Epithelial cell of prostate (primary cell): Measurements from ENCODE around the gene RNASEL.
"Not testable (repeated sequence)": the region's sequence is repeated elsewhere in the genome, so short reads cannot be mapped to it uniquely, and the experiment has no call there.

Source experiments
- DNase-seq: peaks from one replicate; pipeline ENCODE4 v3.0.0-alpha.2; 2011; ENCODE audit warnings: low read depth, low spot score
- H3K27ac ChIP-seq: fragments of 450-650 bp; 2 replicates; pipeline ENCODE4 v1.5.1; 2017; ENCODE audit warnings: mild to moderate bottlenecking

The RNASEL gene

DNA sequence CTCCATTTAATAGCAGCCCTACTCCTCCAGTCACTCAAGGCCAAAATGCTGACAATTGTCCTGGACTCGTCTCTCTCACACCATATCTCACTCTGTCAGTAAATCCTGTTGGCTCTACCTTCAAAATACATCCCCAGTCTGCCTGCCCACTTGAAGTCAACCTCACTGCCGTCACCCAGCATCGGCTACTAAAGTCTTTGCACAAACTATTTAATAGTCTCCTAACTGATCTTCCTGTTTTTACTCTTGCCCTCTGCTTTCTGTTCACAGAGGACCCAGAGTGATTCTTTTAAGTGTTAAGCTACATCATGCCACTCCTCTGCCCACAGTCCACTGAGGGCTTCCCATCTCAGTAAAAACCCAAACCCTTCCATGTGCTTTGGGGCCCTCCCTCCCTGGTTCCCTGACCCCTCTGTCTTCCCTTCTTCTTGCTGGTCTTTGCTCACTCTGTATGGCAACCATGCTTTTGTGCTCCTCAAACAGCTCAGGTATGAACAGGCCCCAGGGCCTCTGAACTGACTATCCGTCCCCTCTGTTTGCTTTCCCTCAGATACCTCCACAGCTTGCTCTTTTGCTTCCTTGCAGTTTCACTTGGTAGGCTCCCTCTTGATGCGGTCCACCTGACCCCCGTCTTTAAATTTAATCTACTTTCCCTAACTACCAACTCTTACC lies 19.0 kb downstream of the RNASEL start:
- H3K27ac ChIP-seq, result peak overlapping the region; percentile 37
- DNase-seq, result no peak

- no peak for DNase-seq
- H3K27ac ChIP-seq, result no peak overlapping the region
Measured at GRCh38 chr1:182568647-182569284, 20.3 kb downstream of the RNASEL start.

DNA sequence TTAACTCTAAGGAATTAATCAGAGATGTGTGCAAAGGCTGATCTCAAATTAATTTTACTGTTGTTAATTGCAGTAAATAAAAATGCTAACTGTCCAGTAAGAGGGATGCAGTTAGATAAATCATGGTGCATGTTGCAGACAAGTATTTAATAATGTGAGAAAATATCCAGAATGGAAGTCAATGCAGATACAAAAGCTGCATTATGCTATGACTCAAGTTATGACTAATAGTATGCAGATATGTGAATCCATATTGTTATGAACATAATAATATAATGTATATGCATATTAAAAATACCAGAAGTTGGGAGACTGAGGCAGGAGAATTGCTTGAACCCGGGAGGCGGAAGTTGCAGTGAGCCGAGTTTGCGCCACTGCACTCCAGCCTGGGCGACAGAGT lies 21.4 kb downstream of the RNASEL start:
- DNase-seq, result no peak
- H3K27ac ChIP-seq, result no peak overlapping the region

DNA sequence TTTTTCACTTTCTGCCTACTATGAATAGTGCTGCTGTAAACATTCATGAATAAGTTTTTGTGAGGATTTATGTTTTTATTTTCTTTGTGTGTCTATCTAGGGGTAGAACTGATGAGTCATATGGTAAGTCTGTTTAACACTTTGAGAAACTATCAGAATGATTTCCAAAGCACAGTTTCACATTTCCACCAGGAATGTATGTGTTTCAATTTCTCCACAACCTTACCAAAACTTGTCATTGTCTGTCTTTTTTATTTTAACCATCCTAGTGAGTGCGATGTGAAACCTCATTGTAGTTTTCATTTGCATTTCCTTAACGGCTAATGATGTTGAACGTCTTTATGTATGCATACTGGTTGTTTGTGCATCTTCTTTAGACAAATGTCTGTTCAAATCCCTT lies 23.5 kb downstream of the RNASEL start:
- no peak for DNase-seq
- no peak overlapping the region for H3K27ac ChIP-seq

- H3K27ac ChIP-seq, result no peak overlapping the region
- no peak for DNase-seq
Measured at GRCh38 chr1:182564406-182565004, 24.6 kb downstream of the RNASEL start.

DNA sequence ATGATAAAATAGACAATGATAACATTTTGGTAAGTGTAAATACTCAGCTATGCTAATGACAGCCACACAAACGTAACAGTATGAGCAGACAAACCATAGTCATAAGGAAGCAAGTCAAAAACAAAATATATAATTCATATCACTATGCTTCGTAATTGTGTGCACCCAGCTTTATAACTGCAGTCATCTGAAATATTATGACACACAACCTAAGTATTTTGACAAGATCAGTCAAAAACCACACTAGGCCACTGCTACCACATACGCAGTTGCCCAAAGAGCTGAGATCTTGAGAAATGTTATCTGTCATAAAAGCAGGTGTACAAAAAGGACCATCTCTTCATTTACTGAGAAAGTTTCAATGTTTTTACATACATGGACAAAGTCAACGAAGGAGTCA lies 26.0 kb downstream of the RNASEL start:
- H3K27ac ChIP-seq, result no peak overlapping the region
- DNase-seq, result no peak

GRCh38 chr1:182561456-182561855 lies 27.6 kb downstream of the RNASEL start:
- H3K27ac ChIP-seq, result no peak overlapping the region
- DNase-seq, result no peak

DNA sequence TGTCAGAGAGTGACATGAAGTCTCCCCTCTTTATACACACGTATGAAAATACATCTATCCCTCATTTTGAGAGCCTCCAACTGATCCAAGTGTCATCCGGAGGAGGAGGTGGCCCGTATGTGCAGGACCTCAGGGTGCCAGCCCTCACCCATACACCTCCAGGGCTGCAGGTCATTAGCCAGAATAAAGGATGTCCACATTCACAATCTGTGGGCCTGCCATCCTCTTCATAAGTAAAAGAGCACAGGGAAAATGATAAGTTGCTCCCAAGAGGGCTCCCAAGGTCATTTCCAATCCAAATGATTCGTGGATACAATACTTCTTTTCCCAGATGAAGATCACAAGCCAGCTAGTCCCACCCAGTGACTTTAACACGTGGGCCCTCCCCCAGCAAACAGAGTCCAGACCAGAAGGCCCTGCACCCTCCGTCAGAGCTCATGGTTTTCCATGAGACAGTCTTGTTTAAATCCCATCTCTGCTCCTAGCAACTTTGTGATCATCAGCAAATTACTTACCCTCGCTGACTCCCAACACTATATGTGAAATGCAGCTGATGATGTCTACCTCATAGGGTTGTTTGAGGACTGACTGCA lies 28.6 kb downstream of the RNASEL start:
- H3K27ac ChIP-seq, result no peak overlapping the region
- DNase-seq, result no peak

- no peak overlapping the region for H3K27ac ChIP-seq
- peak; percentile 16 for DNase-seq
Measured at GRCh38 chr1:182556279-182556678, 32.8 kb downstream of the RNASEL start.

DNA sequence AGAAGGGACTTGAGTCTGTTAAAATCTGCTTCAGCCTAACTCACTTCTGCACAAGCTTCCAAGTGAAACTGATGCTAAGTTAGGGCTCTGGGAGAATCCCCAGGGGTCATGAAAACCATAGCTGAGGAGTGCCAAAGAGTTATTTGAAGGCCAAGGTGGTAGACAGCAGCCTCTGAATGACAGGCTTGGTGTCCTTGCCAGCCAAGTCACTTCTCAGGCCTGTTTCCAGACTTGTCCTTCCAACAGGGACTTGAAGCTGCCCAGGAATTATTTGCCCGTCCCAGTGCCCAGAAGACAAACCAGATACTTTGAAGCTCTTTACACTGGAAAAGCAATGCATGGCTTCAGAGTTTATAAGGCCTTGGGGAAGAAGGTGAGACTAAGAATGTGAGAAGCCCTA lies 33.6 kb downstream of the RNASEL start:
- DNase-seq, result no peak
- H3K27ac ChIP-seq, result no peak overlapping the region

GRCh38 chr1:182552527-182552926 lies 36.5 kb downstream of the RNASEL start:
- no peak for DNase-seq
- H3K27ac ChIP-seq, result no peak overlapping the region

GRCh38 chr1:182549811-182550210 lies 39.2 kb downstream of the RNASEL start:
- no peak for DNase-seq
- H3K27ac ChIP-seq, result no peak overlapping the region

DNA sequence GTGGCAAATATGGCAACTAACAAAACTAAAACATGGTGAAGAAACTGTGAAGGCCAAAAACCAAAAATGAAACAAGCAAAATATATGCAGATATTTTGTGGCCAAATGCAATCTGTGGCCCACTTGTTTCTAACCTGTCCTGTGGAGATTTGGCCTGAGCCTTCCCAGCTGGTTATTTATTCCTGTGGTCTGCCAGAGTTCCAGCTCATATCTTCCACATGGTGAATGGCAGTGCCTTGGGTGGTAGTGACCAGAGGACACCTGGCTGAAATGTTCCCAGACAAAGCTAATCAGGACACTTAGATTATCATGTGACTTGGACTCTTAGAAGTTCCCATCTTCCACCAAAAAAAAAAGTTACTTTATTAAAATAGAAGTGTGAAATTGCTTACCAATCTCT lies 39.7 kb downstream of the RNASEL start:
- H3K27ac ChIP-seq, result no peak overlapping the region

GRCh38 chr1:182533896-182534295 lies 55.2 kb downstream of the RNASEL start:
- no peak overlapping the region for H3K27ac ChIP-seq
- no peak for DNase-seq

More for the DNA sequence above, 39.7 kb downstream of the RNASEL start:
- no peak for DNase-seq

DNA sequence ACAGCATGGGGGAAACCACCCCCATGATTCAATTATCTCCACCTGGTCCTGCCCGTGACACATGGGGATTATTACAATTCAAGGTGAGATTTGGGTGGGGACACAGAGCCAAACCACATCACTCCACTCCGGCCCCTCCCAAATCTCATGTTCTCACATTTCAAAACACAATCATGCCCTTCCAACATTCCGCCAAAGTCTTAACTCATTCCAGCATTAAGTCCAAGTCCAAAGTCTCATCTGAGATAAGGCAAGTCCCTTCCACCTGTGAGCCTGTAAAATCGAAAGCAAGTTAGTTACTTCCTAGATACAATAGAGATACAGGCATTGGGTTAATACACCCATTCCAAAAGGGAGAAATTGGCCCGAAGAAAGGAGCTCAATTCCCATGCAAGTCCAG lies 60.9 kb downstream of the RNASEL start:
- H3K27ac ChIP-seq, DNase-seq: not testable (repeated sequence)

DNA sequence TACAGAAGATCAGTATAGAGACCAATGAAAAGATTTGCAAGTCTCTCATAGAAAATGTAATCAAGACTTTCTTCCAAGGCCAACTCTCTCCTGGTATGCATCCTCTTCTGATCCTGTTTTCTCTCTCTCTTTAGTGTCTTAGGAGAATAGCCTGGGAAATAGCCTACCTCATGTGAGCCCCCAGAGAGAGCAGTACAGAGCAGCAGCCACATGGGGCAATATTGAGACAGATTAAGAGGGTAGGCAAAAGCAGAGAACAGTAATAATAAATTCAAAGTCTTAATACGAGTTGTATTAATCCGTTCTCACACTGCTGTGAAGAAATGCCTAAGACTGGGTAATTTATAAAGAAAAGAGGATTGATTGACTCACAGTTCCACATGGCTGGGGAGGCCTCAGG lies 61.4 kb downstream of the RNASEL start:
- no peak for DNase-seq
- H3K27ac ChIP-seq, result no peak overlapping the region

- DNase-seq, result no peak
- no peak overlapping the region for H3K27ac ChIP-seq
Measured at GRCh38 chr1:182525342-182525741, 63.7 kb downstream of the RNASEL start.
